Cardiac muscle cell (in vitro differentiated cells and primary cell): ENCODE measurements around the gene ZNF791. TPM values are rescaled to one million over a fixed set of nuclear protein-coding genes. Genes with fewer than 3 reads are reported as not detected.
"Not testable (repeated sequence)": the region's sequence is repeated elsewhere in the genome, so short reads cannot be mapped to it uniquely, and the experiment has no call there.

ENCODE experiments used
- DNase-seq, 2 donors: peaks; one replicate each; pipeline versions ENCODE4 v3.0.0 to v3.0.0-alpha.2; 2010 to 2017; ENCODE audit warnings: low read depth in 1 of 2, low spot score in 1 of 2
- H3K27ac ChIP-seq: fragments of 200-600 bp; sonication (generic); 2 replicates; pipeline ENCODE4 v1.5.1; 2016
- H3K27me3 ChIP-seq: fragments of 200-600 bp; sonication (generic); 2 replicates; pipeline ENCODE4 v1.6.0; 2016; ENCODE audit warnings: control low read depth
- H3K36me3 ChIP-seq: fragments of 200-600 bp; sonication (generic); 2 replicates; pipeline ENCODE4 v1.5.1; 2016; ENCODE audit warnings: control low read depth
- H3K4me1 ChIP-seq: fragments of 200-600 bp; sonication (generic); 2 replicates; pipeline ENCODE4 v1.8.1; 2017; ENCODE audit warnings: low read depth, mild to moderate bottlenecking, mixed run types
- H3K4me3 ChIP-seq: fragments of 200-600 bp; sonication (generic); 2 replicates; pipeline ENCODE4 v1.5.1; 2016; ENCODE audit warnings: mild to moderate bottlenecking
- H3K9me3 ChIP-seq: fragments of 200-600 bp; sonication (generic); 2 replicates; pipeline ENCODE4 v1.5.1; 2017; ENCODE audit warnings: low read depth, mild to moderate bottlenecking, control low read depth
- CTCF ChIP-seq: IDR thresholded peaks from 2 replicates; pipeline ENCODE4 v1.5.1; 2012; ENCODE audit warnings: low read depth, mild to moderate bottlenecking, low read length
- polyA plus RNA-seq: library from polyadenylated mRNA; unstranded; fragments of >200 nt; fragmentation: Nextera tagmentation; extraction: Ambion mirVana; gene quantifications from 2 replicates; pipeline ENCODE4 v1.2.1, GENCODE V29; 2016
- total RNA-seq: library from RNA; depleted of rRNA; stranded (reverse); fragments of >200 nt; gene quantifications from 2 replicates; pipeline ENCODE4 v1.2.3, GENCODE V29; 2016

The ZNF791 gene
- total and polyA plus RNA-seq, 2 experiments from 2014 or later = 11.5 to 11.7 TPM

- H3K4me3 ChIP-seq = no peak overlapping the region
- peaks cover 27% of the 10 kb centered on the region for H3K36me3 ChIP-seq
- DNase-seq = no peak
- no peak for TF ChIP-seq CTCF
- H3K27me3 ChIP-seq = no peaks in the 10 kb centered on the region
- no peak overlapping the region for H3K27ac ChIP-seq
- no peaks in the 10 kb centered on the region for H3K9me3 ChIP-seq
- no peaks in the 10 kb centered on the region for H3K4me1 ChIP-seq
Observed at GRCh38 chr19:12675940-12676339, 65.2 kb downstream of the ZNF791 start.

GRCh38 chr19:12676384-12676792 is 65.7 kb downstream of the ZNF791 start:
- Histone ChIP-seq H3K27me3 (no peaks in the 10 kb centered on the region), H3K4me3 (no peak overlapping the region), H3K27ac (no peak overlapping the region), H3K36me3 (peaks cover 27% of the 10 kb centered on the region), H3K9me3 (no peaks in the 10 kb centered on the region), H3K4me1 (no peaks in the 10 kb centered on the region)
- DNase-seq = peak; percentile 83 to 85
- TF ChIP-seq CTCF = peak; percentile 92

GRCh38 chr19:12676928-12677327 is 66.2 kb downstream of the ZNF791 start:
- Histone ChIP-seq H3K27me3 (no peaks in the 10 kb centered on the region), H3K9me3 (no peaks in the 10 kb centered on the region), H3K36me3 (peaks cover 27% of the 10 kb centered on the region), H3K4me3 (no peak overlapping the region), H3K27ac (no peak overlapping the region), H3K4me1 (no peaks in the 10 kb centered on the region)
- no peak for DNase-seq
- no peak for TF ChIP-seq CTCF

GRCh38 chr19:12678039-12678438 is 67.3 kb downstream of the ZNF791 start:
- not testable (repeated sequence) for DNase-seq, H3K27me3 ChIP-seq, H3K27ac ChIP-seq, H3K4me3 ChIP-seq, H3K4me1 ChIP-seq, H3K9me3 ChIP-seq
- H3K36me3 ChIP-seq = peaks cover 27% of the 10 kb centered on the region

- no peak for TF ChIP-seq CTCF
- H3K9me3 ChIP-seq = no peaks in the 10 kb centered on the region
- no peak overlapping the region for H3K4me3 ChIP-seq
- DNase-seq = no peak
- no peak overlapping the region for H3K27ac ChIP-seq
- no peaks in the 10 kb centered on the region for H3K27me3 ChIP-seq
- H3K4me1 ChIP-seq = no peaks in the 10 kb centered on the region
- H3K36me3 ChIP-seq = peaks cover 24% of the 10 kb centered on the region
Observed at GRCh38 chr19:12680034-12680433, 69.3 kb downstream of the ZNF791 start.

GRCh38 chr19:12681074-12681987 is 70.6 kb downstream of the ZNF791 start, which contains the start of gene DHPS:
DHPS (minus strand) TSS chr19:12681880; CDS start chr19:12681766, 114 bp downstream.
- peak; percentile 97 to 99 for DNase-seq
- H3K4me1 ChIP-seq = no peaks in the 10 kb centered on the region
- no peaks in the 10 kb centered on the region for H3K9me3 ChIP-seq
- peaks cover 20% of the 10 kb centered on the region for H3K36me3 ChIP-seq
- no peak for TF ChIP-seq CTCF
- H3K27ac ChIP-seq = peak within 1 kb of the TSS; percentile 99
- H3K4me3 ChIP-seq = peak within 1 kb of the TSS; percentile 97
- no peaks in the 10 kb centered on the region for H3K27me3 ChIP-seq
